Activated CD4-positive, CD25-positive, alpha-beta regulatory T cell (primary cell): ENCODE data around the gene PCDHB16.
"Not testable (repeated sequence)": the region's sequence is repeated elsewhere in the genome, so short reads cannot be mapped to it uniquely, and the experiment has no call there.

ENCODE experiments used
- DNase-seq, 4 experiments: peaks; one replicate each; lab custom pipeline; 2025; lab: John Stamatoyannopoulos, UW

Gene PCDHB16

DNA sequence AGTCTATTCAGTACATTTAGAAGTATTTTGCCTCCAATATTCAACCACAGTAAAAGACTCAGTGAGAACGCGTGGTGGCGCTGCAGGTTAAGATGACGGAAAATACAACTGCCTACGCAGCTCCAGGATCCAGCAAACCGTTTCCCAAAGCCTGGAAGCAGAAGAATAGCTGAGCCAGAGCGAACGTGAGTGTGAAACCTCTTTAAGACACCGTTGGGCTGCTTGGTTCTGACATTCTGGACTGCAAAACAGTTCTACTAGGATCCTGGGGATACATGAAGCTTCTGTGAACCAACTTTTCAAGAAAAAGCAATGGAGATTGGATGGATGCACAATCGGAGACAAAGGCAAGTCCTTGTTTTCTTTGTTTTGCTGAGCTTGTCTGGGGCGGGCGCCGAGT lies at the start of gene PCDHB16:
Gene PCDHB16, plus strand, starts transcription at position 140 of the 400 bp plus-strand sequence. Its CDS starts 173 bp downstream, at position 313.
- DNase-seq = no peak

GRCh38 chr5:141135030-141135717 lies 47.0 kb upstream of the PCDHB16 start, which contains the start of gene PCDHB5:
PCDHB5 (plus strand) TSS chr5:141135206; CDS start chr5:141135435, 229 bp downstream.
- DNase-seq = no peak

- DNase-seq = no peak
Measured at GRCh38 chr5:141135718-141136266, 46.4 kb upstream of the PCDHB16 start.

DNA sequence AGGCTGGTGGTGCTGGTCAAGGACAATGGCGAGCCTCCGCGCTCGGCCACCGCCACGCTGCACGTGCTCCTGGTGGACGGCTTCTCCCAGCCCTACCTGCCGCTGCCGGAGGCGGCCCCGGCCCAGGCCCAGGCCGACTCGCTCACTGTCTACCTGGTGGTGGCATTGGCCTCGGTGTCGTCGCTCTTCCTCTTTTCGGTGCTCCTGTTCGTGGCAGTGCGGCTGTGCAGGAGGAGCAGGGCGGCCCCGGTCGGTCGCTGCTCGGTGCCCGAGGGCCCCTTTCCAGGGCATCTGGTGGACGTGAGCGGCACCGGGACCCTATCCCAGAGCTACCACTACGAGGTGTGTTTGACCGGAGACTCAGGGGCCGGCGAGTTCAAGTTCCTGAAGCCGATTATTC lies 44.8 kb upstream of the PCDHB16 start:
- not testable (repeated sequence) for DNase-seq

- no peak for DNase-seq
Measured at GRCh38 chr5:141149812-141150211, 32.4 kb upstream of the PCDHB16 start, which contains the start of gene PCDHB6. PCDHB6 (plus strand) TSS chr5:141150057; CDS start chr5:141150258, 201 bp downstream.

DNA sequence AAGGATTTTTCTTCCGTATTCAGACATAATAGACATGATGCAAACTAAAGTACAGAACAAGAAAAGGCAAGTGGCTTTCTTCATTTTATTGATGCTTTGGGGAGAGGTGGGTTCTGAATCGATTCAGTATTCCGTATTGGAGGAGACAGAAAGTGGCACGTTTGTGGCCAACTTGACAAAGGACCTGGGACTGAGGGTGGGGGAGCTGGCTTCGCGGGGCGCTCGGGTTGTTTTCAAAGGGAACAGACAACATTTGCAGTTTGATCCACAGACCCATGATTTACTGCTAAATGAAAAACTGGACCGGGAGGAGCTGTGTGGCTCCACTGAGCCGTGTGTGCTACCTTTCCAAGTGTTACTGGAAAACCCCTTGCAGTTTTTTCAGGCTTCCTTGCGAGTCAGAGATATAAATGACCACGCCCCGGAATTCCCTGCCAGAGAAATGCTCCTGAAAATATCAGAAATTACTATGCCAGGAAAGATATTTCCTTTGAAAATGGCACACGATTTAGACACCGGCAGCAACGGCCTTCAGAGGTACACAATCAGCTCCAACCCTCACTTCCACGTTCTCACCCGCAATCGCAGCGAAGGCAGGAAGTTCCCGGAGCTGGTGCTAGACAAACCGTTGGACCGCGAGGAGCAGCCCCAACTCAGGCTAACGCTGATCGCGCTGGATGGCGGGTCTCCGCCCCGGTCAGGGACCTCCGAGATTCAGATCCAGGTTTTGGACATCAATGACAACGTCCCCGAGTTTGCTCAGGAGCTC lies 31.8 kb upstream of the PCDHB16 start:
- no peak for DNase-seq

- no peak for DNase-seq
Measured at GRCh38 chr5:141150993-141151325, 31.2 kb upstream of the PCDHB16 start.

DNA sequence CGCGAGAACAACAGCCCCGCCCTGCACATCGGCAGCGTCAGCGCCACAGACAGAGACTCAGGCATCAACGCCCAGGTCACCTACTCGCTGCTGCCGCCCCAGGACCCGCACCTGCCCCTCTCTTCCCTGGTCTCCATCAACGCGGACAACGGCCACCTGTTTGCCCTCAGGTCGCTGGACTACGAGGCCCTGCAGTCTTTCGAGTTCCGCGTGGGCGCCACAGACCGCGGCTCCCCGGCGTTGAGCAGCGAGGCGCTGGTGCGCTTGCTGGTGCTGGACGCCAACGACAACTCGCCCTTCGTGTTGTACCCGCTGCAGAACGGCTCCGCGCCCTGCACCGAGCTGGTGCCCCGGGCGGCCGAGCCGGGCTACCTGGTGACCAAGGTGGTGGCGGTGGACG lies 30.6 kb upstream of the PCDHB16 start:
- not testable (repeated sequence) for DNase-seq

DNA sequence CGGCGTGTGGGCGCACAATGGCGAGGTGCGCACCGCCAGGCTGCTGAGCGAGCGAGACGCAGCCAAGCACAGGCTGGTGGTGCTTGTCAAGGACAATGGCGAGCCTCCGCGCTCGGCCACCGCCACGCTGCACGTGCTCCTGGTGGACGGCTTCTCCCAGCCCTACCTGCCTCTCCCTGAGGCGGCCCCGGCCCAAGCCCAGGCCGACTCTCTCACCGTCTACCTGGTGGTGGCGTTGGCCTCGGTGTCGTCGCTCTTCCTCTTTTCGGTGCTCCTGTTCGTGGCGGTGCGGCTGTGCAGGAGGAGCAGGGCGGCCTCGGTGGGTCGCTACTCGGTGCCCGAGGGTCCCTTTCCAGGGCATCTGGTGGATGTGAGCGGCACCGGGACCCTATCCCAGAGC lies 30.1 kb upstream of the PCDHB16 start:
- DNase-seq = not testable (repeated sequence)

- DNase-seq = no peak
Measured at GRCh38 chr5:141155540-141156374, 26.4 kb upstream of the PCDHB16 start.

- DNase-seq = not testable (repeated sequence)
Measured at GRCh38 chr5:141157356-141157755, 24.8 kb upstream of the PCDHB16 start.

DNA sequence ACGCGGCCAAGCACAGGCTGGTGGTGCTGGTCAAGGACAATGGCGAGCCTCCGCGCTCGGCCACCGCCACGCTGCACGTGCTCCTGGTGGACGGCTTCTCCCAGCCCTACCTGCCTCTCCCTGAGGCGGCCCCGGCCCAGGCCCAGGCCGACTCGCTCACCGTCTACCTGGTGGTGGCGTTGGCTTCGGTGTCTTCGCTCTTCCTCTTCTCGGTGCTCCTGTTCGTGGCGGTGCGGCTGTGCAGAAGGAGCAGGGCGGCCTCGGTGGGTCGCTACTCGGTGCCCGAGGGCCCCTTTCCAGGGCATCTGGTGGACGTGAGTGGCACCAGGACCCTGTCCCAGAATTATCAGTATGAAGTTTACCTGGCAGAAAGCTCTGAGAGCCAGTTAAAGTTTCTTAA lies 24.3 kb upstream of the PCDHB16 start:
- DNase-seq = not testable (repeated sequence)

- DNase-seq = no peak
Measured at GRCh38 chr5:141172381-141173204, 9.6 kb upstream of the PCDHB16 start, which contains the start of gene PCDHB7. PCDHB7 (plus strand) TSS chr5:141172644; CDS start chr5:141172836, 192 bp downstream.

GRCh38 chr5:141174291-141175104 lies 7.7 kb upstream of the PCDHB16 start:
- not testable (repeated sequence) for DNase-seq

DNA sequence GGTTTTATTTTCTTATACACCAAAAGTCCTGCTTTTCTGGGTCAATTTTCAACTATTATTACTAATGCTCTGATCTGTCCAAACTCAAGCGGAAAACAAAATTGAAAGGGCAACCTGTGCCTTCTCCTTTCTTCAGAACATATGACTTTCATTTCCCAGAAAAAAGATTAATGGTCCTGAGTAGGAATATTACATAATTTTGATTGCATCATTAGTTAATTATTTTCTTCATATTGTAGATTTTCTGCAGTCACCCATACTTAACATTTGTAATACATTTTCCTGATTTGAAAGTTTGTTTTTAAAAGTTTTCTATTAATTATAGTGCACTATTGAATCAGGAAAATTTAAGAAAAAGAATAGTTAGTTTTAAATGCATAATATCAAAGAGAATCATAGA lies 6.3 kb upstream of the PCDHB16 start:
- no peak for DNase-seq

- not testable (repeated sequence) for DNase-seq
Measured at GRCh38 chr5:141177577-141178191, 4.5 kb upstream of the PCDHB16 start, which contains the start of gene PCDHB8. PCDHB8 (plus strand) TSS chr5:141177790; CDS start chr5:141178035, 245 bp downstream.

- not testable (repeated sequence) for DNase-seq
Measured at GRCh38 chr5:141179371-141179770, 2.8 kb upstream of the PCDHB16 start.

GRCh38 chr5:141179876-141180275 lies 2.3 kb upstream of the PCDHB16 start:
- DNase-seq = not testable (repeated sequence)

DNA sequence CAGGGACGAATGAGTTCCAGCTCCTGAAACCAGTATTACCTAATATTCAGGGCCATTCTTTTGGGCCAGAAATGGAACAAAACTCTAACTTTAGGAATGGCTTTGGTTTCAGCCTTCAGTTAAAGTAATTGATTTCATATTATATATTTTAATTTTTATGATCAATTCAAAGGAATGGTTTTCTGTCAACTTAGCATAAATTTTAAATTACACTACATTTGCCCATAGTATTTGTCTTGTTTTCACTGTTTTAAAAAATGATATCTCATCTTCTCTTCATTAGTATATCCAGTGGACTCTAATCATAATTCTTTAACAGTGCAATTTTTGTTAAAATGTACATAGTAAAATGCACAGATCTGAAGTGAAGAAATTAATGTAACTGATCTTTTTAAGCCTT lies 1.9 kb upstream of the PCDHB16 start:
- DNase-seq = no peak
